GM19238 (cell line): ENCODE data around the gene VASH2.

Experiments
- DNase-seq: peaks from one replicate; pipeline ENCODE4 v3.0.0; 2011; ENCODE audit warnings: low spot score; ENCODE audit not compliant: insufficient read length

The VASH2 gene

DNA sequence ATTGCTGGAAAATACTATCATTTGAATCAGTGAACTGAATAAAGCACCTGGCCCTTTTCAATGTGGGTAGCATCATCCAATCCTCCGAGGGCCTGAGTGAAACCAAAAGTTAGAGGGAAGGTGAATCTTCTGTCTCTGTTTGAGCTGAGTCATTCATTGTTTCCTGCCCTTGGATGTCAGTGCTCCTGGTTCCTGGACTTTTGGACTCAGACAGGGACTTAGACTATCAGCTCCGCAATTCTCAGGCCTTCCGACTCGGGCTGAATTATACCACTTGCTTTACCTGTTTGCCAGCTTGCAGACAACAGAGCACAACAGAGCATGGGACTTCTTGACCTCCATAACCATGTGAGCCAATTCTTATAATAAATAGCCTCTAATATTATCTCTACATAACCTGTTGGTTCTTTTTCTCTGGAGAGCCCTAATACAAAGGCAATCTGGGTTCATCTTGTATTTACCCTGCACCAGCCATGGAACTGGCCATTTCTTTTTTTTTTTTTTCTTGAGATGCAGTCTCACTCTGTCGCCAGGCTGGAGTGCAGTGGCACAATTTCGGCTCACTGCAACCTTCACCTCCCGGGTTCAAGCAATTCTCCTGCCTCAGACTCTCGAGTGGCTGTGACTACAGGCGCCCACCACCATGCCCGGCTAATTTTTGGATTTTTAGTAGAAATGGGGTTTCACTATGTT is 19.2 kb upstream of the VASH2 start:
- DNase-seq, result no peak

- no peak for DNase-seq
Measured at GRCh38 chr1:212933815-212934471, 16.4 kb upstream of the VASH2 start.

GRCh38 chr1:212935387-212935981 is 14.9 kb upstream of the VASH2 start:
- DNase-seq, result no peak

DNA sequence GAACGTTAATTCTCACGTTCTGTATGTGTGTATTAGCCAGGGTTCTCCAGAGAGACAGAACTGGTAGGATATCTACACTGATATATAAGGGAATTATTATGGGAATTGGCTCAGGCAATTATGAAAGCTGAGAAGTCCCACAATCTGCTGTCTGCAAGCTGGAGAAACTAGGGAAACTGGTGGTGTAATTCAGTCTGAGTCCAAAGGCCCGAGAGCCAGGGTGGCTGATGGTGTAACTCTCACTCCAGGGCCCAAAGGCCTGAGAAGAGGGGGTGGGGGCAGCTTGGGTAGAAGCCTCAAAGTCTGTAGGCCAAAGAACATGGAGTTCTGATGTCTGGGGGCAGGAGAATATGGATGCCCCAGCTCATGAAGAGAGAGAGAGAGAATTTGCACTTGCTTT is 13.3 kb upstream of the VASH2 start:
- DNase-seq, result no peak

DNA sequence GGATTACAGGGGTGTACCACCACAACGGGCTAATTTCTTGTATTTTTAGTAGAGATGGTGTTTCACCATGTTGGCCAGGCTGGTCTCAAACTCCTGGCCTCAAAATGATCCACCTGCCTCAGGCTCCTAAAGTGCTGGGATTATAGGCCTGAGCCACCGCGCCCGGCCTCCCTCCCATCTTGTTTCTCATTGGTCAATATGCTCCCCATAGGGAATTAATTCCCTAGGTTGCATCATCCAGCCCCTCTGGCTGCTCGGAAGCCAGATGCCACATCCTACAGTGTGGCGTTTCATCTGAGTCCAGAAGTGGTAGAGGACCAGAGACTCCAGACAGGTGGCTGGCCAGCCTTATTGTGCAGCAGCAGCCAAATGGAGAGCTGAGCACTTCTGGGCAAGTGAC is 11.5 kb upstream of the VASH2 start:
- no peak for DNase-seq

- DNase-seq, result no peak
Measured at GRCh38 chr1:212941452-212941851, 8.9 kb upstream of the VASH2 start.

GRCh38 chr1:212942679-212943392 is 7.5 kb upstream of the VASH2 start:
- no peak for DNase-seq

- no peak for DNase-seq
Measured at GRCh38 chr1:212943393-212943710, 7.0 kb upstream of the VASH2 start.

DNA sequence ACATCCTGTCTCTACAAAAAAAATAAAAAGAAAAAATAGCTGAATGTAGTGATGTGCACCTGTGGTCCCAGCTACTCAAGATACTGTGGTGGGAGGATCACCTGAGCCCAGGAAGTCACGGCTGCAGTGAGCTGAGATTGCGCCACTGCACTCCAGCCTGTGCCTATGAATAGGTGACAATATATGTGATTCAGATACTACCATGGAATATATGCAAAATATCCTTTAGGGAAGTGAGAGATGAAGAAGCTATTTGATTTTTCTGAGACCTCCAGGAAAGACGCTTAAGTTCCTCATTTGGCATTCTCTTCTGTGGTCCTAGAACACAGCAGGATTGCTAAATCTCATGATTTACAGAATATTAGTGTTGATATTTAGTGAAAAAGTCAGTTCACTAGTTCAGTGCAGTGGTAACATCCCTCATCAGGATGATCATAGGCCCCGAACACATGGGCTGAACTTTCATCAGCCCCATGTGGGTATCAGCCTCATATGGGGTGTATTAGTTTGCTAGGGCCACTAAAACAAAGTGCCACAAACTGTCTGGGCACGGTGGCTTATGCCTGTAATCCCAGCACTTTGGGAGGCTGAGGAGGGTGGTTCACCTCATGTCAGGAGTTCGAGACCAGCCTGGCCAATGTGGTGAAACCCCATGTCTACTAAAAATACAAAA is 6.0 kb upstream of the VASH2 start:
- no peak for DNase-seq

GRCh38 chr1:212945056-212945455 is 5.3 kb upstream of the VASH2 start:
- DNase-seq, result no peak

DNA sequence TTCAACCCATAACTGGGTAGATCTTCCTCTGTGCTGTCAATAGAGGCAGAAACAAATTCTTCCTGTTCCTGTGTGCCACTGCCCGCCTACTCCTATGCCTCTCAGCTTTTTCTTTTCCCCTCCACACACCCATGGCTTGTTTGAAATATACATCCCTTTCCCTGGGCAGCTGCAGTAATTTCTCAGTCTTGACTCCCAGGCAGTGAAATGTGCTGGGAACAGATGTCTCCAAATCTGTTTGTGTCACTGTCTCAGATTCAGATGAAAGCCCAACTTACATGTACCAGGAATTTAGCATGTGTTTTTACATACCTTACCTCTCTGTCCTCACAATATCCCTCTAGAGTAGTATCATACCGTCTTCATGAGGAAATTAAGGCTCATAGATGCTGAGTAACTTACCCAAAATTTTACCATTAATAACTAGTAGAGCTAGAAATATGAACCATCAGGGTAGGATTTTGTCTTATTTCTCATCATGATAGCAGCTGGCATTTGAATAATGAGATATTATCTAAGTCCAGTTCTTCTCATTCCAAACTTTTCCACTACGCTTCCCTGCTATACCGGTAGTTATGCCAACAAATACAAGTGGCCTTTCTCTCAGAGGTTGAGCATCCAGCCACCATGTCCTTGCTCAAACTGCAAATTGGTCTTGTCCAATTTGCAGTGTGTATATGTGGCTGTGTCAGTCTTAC is 4.7 kb upstream of the VASH2 start:
- no peak for DNase-seq

GRCh38 chr1:212946872-212947271 is 3.5 kb upstream of the VASH2 start:
- no peak for DNase-seq

DNA sequence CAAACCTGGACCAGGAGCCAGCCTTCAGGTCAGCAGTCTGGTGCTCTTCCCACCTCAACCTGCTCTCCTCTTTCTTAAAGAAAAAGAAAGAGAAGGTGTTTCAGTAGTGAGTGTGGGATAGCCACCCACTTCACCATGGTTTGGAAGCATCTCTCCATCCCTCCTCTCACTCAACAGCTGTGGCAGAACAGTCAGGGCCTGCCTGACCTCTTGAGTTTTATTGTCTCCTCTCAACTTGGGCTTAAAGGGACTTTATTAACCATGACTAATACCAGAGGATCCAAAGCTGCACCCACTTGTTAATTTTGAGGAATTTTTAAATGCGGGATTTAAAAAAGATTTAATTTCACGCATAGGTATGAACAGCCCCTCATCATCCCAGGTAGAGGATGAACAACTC is 570 bp upstream of the VASH2 start:
- DNase-seq, result no peak

DNA sequence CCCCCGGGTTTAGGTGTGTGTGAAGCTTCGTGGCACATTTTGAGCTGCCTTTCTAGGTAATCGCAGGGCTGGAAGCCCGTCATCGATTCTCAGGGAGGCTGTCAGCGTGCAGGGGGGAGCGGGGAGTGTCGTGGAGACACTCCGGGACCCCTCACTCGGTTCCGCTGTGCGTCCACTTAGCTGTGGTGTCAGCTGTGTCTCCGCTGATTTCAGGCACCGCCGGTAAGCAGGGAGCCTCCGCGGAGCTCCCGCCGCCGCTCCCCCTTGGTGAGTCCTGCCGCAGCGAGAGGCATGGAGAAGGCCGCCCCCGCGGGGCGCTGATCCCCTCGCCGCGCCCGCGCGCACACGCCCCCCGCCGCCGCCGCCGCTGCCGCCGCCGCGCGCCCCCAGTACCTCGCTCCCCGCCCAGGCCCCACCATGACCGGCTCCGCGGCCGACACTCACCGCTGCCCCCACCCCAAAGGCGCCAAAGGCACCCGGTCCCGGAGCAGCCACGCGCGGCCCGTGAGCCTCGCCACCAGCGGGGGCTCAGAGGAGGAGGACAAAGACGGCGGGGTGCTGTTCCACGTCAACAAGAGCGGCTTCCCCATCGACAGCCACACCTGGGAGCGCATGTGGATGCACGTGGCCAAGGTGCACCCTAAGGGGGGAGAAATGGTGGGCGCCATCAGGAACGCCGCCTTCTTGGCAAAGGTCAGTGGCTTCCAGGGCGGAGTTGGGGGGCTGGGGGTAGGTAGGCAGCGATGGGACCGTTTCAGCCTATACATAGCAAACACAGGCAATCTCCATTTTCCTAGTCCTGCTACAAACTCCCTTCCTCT is 995 bp downstream of the VASH2 start:
- DNase-seq, result no peak

DNA sequence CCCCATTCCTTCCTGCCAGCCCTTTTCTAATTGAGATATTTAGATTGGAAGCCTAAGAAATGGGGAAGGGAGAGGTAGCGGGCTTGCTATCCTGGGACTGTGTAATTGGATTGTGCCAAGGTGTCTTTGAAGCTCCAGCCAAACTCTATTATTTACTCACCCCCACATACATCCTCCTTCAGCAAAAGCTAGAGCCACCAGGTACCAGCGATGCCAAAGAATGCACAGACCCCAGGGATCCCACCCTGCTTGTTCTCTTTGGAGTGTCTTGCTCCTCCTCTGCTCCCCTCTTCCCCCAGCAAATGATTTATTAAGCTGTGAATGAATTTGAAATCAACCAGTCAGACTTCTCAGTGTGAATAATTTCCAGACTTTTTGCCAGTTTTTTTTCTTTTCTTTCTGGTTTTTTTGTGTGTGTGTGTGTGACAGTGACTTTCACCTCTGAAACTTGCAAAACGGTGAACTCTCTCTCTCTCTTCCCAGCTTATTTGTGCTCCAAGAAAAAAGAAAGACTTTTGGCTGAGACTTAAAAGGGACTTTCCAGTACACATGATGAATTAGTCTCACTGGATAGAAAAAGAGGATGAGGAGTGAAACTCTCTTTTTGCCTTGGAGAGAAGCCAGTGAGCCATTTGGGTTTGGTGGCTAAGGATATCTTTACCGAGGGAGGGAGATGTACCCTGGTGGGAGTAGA is 1.8 kb downstream of the VASH2 start:
- no peak for DNase-seq

- no peak for DNase-seq
Measured at GRCh38 chr1:212952641-212952976, 2.3 kb downstream of the VASH2 start.

GRCh38 chr1:212953321-212953720 is 3.0 kb downstream of the VASH2 start:
- no peak for DNase-seq

GRCh38 chr1:212954514-212954913 is 4.2 kb downstream of the VASH2 start:
- no peak for DNase-seq

DNA sequence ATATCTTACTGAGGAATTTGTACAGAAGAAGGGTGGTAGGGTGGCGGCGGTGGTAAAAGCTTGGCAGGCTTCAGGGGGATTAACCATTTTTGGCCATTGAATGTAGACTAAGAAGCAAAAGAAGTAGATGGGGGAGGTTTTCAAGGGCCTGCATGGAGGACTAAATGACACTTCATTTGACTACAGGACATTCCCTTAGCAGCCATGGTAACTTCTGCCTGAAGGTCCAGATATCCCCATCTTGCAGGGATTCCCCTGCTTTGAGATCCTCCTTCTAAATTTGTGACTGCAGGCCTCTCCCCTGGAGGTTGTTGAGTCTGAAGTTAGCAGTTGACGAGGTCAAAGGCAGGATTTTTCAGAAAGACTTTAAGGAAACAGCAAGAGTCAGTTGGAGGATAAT is 4.8 kb downstream of the VASH2 start:
- DNase-seq, result no peak
